ENCODE data around the gene EYS.

- no peak for TF ChIP-seq POLR2A (IDR thresholded peaks at IDR 0.05; ENCODE audit: borderline replicate concordance, extremely low read depth, insufficient read depth, insufficient read length)
- no peak for TF ChIP-seq EZH2phosphoT487 (IDR thresholded peaks at IDR 0.05; ENCODE audit: borderline replicate concordance)
- TF ChIP-seq ZBTB33 (IDR thresholded peaks at IDR 0.05; ENCODE audit: extremely low read depth, insufficient replicate concordance, low read length): no peak
- no peak for TF ChIP-seq CTCF (IDR thresholded peaks at IDR 0.05 in 2 of 3, conservative IDR thresholded peaks at IDR 0.05 in 1 of 3; ENCODE audit: borderline replicate concordance in 1 of 3, insufficient read depth in 1 of 3, low read depth in 2 of 3, low read length in 2 of 3)
Observed at GRCh38 chr6:63806573-63806913, 1900.5 kb downstream of the EYS start.
